IMR-90 (cell line): Measurements from ENCODE around the gene PRCD. TPM values are rescaled to one million over a fixed set of nuclear protein-coding genes. Genes with fewer than 3 reads are reported as not detected.
A peak's percentile ranks its signal among the peaks of the same experiment; 100 is the strongest.

Source experiments
- ATAC-seq: fragments of 200-7000 bp; cut with Tn5 transposase; 2 replicates; pipeline ENCODE4 v1.9.1; 2020; ENCODE audit warnings: low read depth, mild to moderate bottlenecking, moderate library complexity
- BruUV-seq: library from RNA; stranded (reverse); fragments of 400-500 nt; replicated peaks from 2 replicates; lab custom pipeline; 2021; lab: Mats Ljungman, UMichigan
- CTCF ChIA-PET: fragments of 300-600 bp; formaldehyde crosslinking; extraction: SDS; loops from one replicate; lab custom pipeline; 2021; ENCODE audit warnings: antibody characterized with exemption; lab: Yijun Ruan, JAX
- POLR2A ChIA-PET: fragments of 300-600 bp; sonication (Branson Sonifier 250); formaldehyde crosslinking; loops from one replicate; lab custom pipeline; 2022; ENCODE audit warnings: antibody characterized with exemption; ENCODE audit not compliant: unreplicated experiment; lab: Charles Lee
- DNase-seq: peaks from one replicate; pipeline ENCODE4 v3.0.0; 2013
- H2AFZ ChIP-seq: replicated peaks from 2 replicates; pipeline ENCODE3; 2013; ENCODE audit warnings: low read length, mild to moderate bottlenecking; ENCODE audit not compliant: poor library complexity
- H2AK5ac ChIP-seq: 2 replicates; pipeline ENCODE4 v1.6.1; 2013; ENCODE audit warnings: low read depth, low read length, inconsistent platforms
- H2AK9ac ChIP-seq: replicated peaks from 2 replicates; pipeline ENCODE3; 2013; ENCODE audit warnings: mild to moderate bottlenecking, low read depth, low read length, moderate library complexity; ENCODE audit not compliant: poor library complexity
- H2BK120ac ChIP-seq: 2 replicates; pipeline ENCODE4 v1.6.1; 2013; ENCODE audit warnings: low read depth, low read length, inconsistent platforms
- H2BK15ac ChIP-seq: 3 replicates; pipeline ENCODE4 v1.6.1; 2013; ENCODE audit warnings: low read depth, low read length, inconsistent platforms
- H2BK20ac ChIP-seq: 2 replicates; pipeline ENCODE4 v1.6.1; 2013; ENCODE audit warnings: low read depth, mild to moderate bottlenecking, inconsistent platforms, low read length, moderate library complexity
- H2BK5ac ChIP-seq: 2 replicates; pipeline ENCODE4 v1.6.1; 2013; ENCODE audit warnings: mild to moderate bottlenecking, low read depth, low read length, inconsistent platforms; ENCODE audit not compliant: poor library complexity, severe bottlenecking
- H3K14ac ChIP-seq: replicated peaks from 2 replicates; pipeline ENCODE4 v1.6.1; 2013; ENCODE audit warnings: low read depth, low read length, inconsistent platforms
- H3K18ac ChIP-seq: 2 replicates; pipeline ENCODE4 v1.6.1; 2013; ENCODE audit warnings: low read depth, low read length, control low read depth
- H3K23ac ChIP-seq: 2 replicates; pipeline ENCODE4 v1.6.1; 2013; ENCODE audit warnings: low read depth, low read length, inconsistent platforms
- H3K27ac ChIP-seq: 2 replicates; pipeline ENCODE4 v1.5.1; 2013; ENCODE audit warnings: mild to moderate bottlenecking, control low read depth, low read length; ENCODE audit not compliant: insufficient read depth
- H3K27me3 ChIP-seq: 2 replicates; pipeline ENCODE4 v1.6.1; 2013; ENCODE audit warnings: low read length; ENCODE audit not compliant: control insufficient read depth, insufficient read depth
- H3K36me3 ChIP-seq: 2 replicates; pipeline ENCODE4 v1.6.1; 2013; ENCODE audit warnings: low read length, mixed read lengths; ENCODE audit not compliant: control insufficient read depth, insufficient read depth
- H3K4ac ChIP-seq: 2 replicates; pipeline ENCODE4 v1.6.1; 2013; ENCODE audit warnings: low read depth, low read length, inconsistent platforms
- H3K4me1 ChIP-seq: 2 replicates; pipeline ENCODE4 v1.6.1; 2013; ENCODE audit warnings: low read length, mixed read lengths; ENCODE audit not compliant: control insufficient read depth, insufficient read depth
- H3K4me2 ChIP-seq: 2 replicates; pipeline ENCODE4 v1.6.1; 2013; ENCODE audit warnings: low read depth, mild to moderate bottlenecking, control low read depth, low read length, moderate library complexity
- H3K4me3 ChIP-seq: 2 replicates; pipeline ENCODE4 v1.5.1; 2013; ENCODE audit warnings: low read depth, mild to moderate bottlenecking, control low read depth, low read length, moderate library complexity; ENCODE audit not compliant: insufficient read depth
- H3K56ac ChIP-seq: 2 replicates; pipeline ENCODE4 v1.6.1; 2013; ENCODE audit warnings: low read length, inconsistent platforms; ENCODE audit not compliant: insufficient read depth; ENCODE audit errors: extremely low read depth
- H3K79me1 ChIP-seq, 2 experiments: 2 replicates each; pipeline ENCODE4 v1.6.1; 2013; ENCODE audit warnings: low read length in 2 of 2, inconsistent platforms in 1 of 2, low read depth in 1 of 2
- H3K9ac ChIP-seq: 2 replicates; pipeline ENCODE4 v1.6.1; 2013; ENCODE audit warnings: low read depth, low read length, control low read depth
- H3K9me1 ChIP-seq: 2 replicates; pipeline ENCODE4 v1.6.1; 2013; ENCODE audit warnings: low read length, inconsistent platforms; ENCODE audit not compliant: insufficient read depth
- H3K9me3 ChIP-seq: 2 replicates; pipeline ENCODE4 v1.6.1; 2013; ENCODE audit warnings: low read length; ENCODE audit not compliant: control insufficient read depth, insufficient read depth
- H4K20me1 ChIP-seq: 2 replicates; pipeline ENCODE4 v1.6.1; 2013; ENCODE audit warnings: low read length, inconsistent platforms; ENCODE audit not compliant: insufficient read depth
- H4K5ac ChIP-seq: 2 replicates; pipeline ENCODE4 v1.6.1; 2013; ENCODE audit warnings: mild to moderate bottlenecking, low read depth, low read length, control low read depth
- H4K8ac ChIP-seq, 2 experiments: 2 replicates each; pipeline ENCODE4 v1.6.1; 2013; ENCODE audit warnings: low read depth in 2 of 2, low read length in 2 of 2, control low read depth in 1 of 2, inconsistent platforms in 1 of 2
- H4K91ac ChIP-seq: 2 replicates; pipeline ENCODE4 v1.6.1; 2013; ENCODE audit warnings: low read depth, low read length, inconsistent platforms; ENCODE audit not compliant: insufficient read depth
- BHLHE40 ChIP-seq: fragments of 150-350 bp; IDR thresholded peaks from 2 replicates; pipeline ENCODE4 v1.6.1; 2016; ENCODE audit warnings: mild to moderate bottlenecking, low read depth, low read length
- CEBPB ChIP-seq: IDR thresholded peaks from 2 replicates; pipeline ENCODE4 v1.6.1; 2012; ENCODE audit warnings: low read depth, low read length, improper control_type of control experiment
- CHD1 ChIP-seq: IDR thresholded peaks from 2 replicates; pipeline ENCODE4 v1.6.1; 2012; ENCODE audit warnings: low read depth, low read length, improper control_type of control experiment
- FOS ChIP-seq: fragments of 150-350 bp; IDR thresholded peaks from 2 replicates; pipeline ENCODE4 v1.6.1; 2016; ENCODE audit warnings: low read depth, low read length
- MAFK ChIP-seq: IDR thresholded peaks from 2 replicates; pipeline ENCODE4 v1.6.1; 2012; ENCODE audit warnings: low read depth, low read length, improper control_type of control experiment
- MAZ ChIP-seq: IDR thresholded peaks from 2 replicates; pipeline ENCODE4 v1.6.1; 2012; ENCODE audit warnings: low read depth, mild to moderate bottlenecking, low read length, improper control_type of control experiment, moderate library complexity, borderline replicate concordance
- MXI1 ChIP-seq: IDR thresholded peaks from 2 replicates; pipeline ENCODE4 v1.6.1; 2012; ENCODE audit warnings: low read depth, mild to moderate bottlenecking, low read length, moderate library complexity, borderline replicate concordance
- NFE2L2 ChIP-seq: fragments of 150-350 bp; IDR thresholded peaks from 2 replicates; pipeline ENCODE4 v1.6.1; 2016; ENCODE audit warnings: low read depth, mild to moderate bottlenecking, low read length
- POLR2A ChIP-seq: IDR thresholded peaks from 2 replicates; pipeline ENCODE4 v1.6.1; 2012; ENCODE audit warnings: mild to moderate bottlenecking, low read depth, low read length
- RAD21 ChIP-seq: IDR thresholded peaks from 2 replicates; pipeline ENCODE4 v1.6.1; 2012; ENCODE audit warnings: low read length, improper control_type of control experiment
- RCOR1 ChIP-seq: IDR thresholded peaks from 2 replicates; pipeline ENCODE4 v1.6.1; 2012; ENCODE audit warnings: mild to moderate bottlenecking, low read length, improper control_type of control experiment; ENCODE audit not compliant: insufficient replicate concordance
- RFX5 ChIP-seq: IDR thresholded peaks from 2 replicates; pipeline ENCODE4 v1.8.0; 2012; ENCODE audit warnings: low read depth, mild to moderate bottlenecking, low read length, moderate library complexity
- SMC3 ChIP-seq: fragments of 150-350 bp; IDR thresholded peaks from 2 replicates; pipeline ENCODE4 v1.6.1; 2016; ENCODE audit warnings: low read depth, mild to moderate bottlenecking, antibody characterized with exemption, low read length, moderate library complexity
- WGBS, 2 experiments: methylation state at CpG; one replicate each; pipeline versions ENCODE4 v1.1.5 to v1.1.7; 2013; ENCODE audit warnings: missing lambda C conversion rate in 2 of 2; ENCODE audit not compliant: insufficient read length in 1 of 2; ENCODE audit errors: extremely low coverage in 2 of 2; 5-methylcytosine and 5-hydroxymethylcytosine counted together
- dilution Hi-C: fragments of 300-500 bp; cut with HindIII; formaldehyde crosslinking; loops from one replicate; pipeline ENCODE4 v1.14.3; 2018; ENCODE audit warnings: low sequenced_read_pairs; ENCODE audit not compliant: unreplicated experiment
- in situ Hi-C: fragments of 300-500 bp; cut with MboI; formaldehyde crosslinking; loops from 3 replicates; pipeline ENCODE4 v1.14.3; 2019; ENCODE audit warnings: low sequenced_read_pairs, inconsistent platforms, mixed read lengths
- intact Hi-C: fragments of 100-400 bp; cut with micrococcal nuclease; formaldehyde crosslinking; loops from 2 replicates; pipeline ENCODE4 v1.10.0; 2022
- polyA plus RNA-seq, 3 experiments: library from polyadenylated mRNA; depleted of rRNA; stranded (reverse); fragments of >200 nt; gene quantifications; 2 replicates each; pipeline ENCODE4 v1.2.3, GENCODE V29; 2012; ENCODE audit warnings: low replicate concordance in 1 of 3
- total RNA-seq: library from RNA; depleted of rRNA; stranded (reverse); fragments of >200 nt; gene quantifications from 2 replicates; pipeline ENCODE4 v1.2.3, GENCODE V29; 2012
- TF ChIP-seq, protein P1 (sequence below): fragments of 150-350 bp; IDR thresholded peaks from 2 replicates; pipeline ENCODE4 v1.6.1; 2017; ENCODE audit warnings: mild to moderate bottlenecking, antibody characterized with exemption, low read length, low read depth
- TF ChIP-seq, protein P2 (sequence below): conservative IDR thresholded peaks from 2 replicates; pipeline ENCODE4 v1.5.1; 2012; ENCODE audit warnings: mild to moderate bottlenecking, low read depth, low read length, improper control_type of control experiment

PRCD gene
- total and polyA plus RNA-seq, 2 of the 4 experiments (the other 2 are of a cell fraction): 0.32 TPM; not detected in 1

DNA sequence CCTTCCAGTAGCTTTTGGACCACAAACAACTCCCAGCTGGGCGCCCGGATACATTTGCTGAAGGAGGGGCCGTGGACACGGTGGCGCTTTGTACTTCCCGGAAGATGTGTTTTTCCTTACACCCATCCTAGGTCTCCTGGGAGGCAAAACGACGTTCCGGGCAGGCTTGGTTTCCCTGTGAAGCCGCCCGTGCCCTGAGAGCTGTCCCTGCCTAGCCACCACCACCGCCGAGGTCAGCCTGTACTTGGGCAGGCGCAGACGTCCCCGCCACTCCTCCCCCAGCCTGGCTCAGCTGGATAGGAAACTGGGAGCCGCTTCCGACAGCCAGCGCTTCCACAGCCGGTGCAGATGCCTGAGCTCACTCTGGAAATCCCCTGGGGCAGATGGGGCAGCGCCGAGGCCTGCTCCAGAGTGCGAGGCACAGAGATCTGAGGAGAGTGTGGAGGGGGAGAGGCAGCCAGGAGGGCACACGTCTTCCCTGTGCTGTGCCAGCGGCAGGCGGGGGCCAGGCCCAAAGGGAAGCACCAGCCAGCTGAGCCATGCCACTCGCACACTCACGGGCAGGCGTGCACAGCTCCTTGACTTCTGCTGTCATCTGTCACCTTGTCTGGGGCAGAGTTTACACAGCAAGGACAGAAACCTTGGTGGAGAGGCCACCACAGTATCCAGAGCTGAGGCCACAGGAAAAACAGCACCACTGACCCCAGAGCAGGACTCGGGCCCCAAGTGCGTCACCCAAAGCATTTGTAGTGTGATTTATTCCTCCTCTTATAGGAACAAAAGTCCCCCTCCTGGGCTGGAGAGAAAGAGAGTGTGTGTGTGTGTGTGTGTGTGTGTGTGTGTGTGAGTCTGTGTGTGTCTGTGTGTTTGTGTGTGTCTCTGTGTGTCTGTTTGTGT lies 41.6 kb upstream of the PRCD start:
- Histone ChIP-seq H3K27me3 (no peaks in the 10 kb centered on the region), H3K9ac (peak overlapping the region; percentile 36), H3K18ac (peak overlapping the region; percentile 92), H4K8ac (peak overlapping the region; percentile 77 to 99), H3K36me3 (no peaks in the 10 kb centered on the region), H3K4me1 (peaks cover 34% of the 10 kb centered on the region), H4K5ac (peak overlapping the region; percentile 98), H3K9me3 (no peaks in the 10 kb centered on the region), H2BK20ac (peak overlapping the region; percentile 84), H2AK5ac (peak overlapping the region; percentile 76), H2BK15ac (peak overlapping the region; percentile 87; the same call in 2 of the 3 replicates), H2AK9ac (peak overlapping the region; percentile 65), H4K20me1 (no peaks in the 10 kb centered on the region), H3K23ac (peak overlapping the region; percentile 75; the same call in 1 of the 2 replicates), H3K27ac (peak overlapping the region; percentile 70), H2AFZ (peak overlapping the region; percentile 94), H3K4me2 (peak overlapping the region; percentile 69), H3K4me3 (no peak overlapping the region), H3K56ac (peak overlapping the region; percentile 51; the same call in 1 of the 2 replicates), H3K4ac (peak overlapping the region; percentile 93), H4K91ac (peak overlapping the region; percentile 79), H3K9me1 (peaks cover 16% of the 10 kb centered on the region), H3K79me1 (peaks cover 4 to 30% of the 10 kb centered on the region in 2 experiments; a peak in 3 of 4 replicates), H2BK5ac (peak overlapping the region; percentile 80), H3K14ac (peak overlapping the region; percentile 91), H2BK120ac (peak overlapping the region; percentile 89)
- 22% methylated on average over 15 of the region's 31 CpGs; no CpG with 5 or more reads in 1 of the 2 experiments for WGBS, 2 experiments
- DNase-seq: peak; percentile 93
- intact Hi-C loops: no loop called here
- dilution Hi-C loops: no loop called here
- in situ Hi-C loops: no loop called here
- ChIA-PET POLR2A (no interaction called here), CTCF (interaction anchor here (0.6 kb wide), 1 partner anchor 350 kb away, joined by 8 read pairs; no protein-coding TSS in a partner anchor)
- BruUV-seq: no TSS peak
- peak; percentile 78 for ATAC-seq
- TF ChIP-seq, protein P1, sequence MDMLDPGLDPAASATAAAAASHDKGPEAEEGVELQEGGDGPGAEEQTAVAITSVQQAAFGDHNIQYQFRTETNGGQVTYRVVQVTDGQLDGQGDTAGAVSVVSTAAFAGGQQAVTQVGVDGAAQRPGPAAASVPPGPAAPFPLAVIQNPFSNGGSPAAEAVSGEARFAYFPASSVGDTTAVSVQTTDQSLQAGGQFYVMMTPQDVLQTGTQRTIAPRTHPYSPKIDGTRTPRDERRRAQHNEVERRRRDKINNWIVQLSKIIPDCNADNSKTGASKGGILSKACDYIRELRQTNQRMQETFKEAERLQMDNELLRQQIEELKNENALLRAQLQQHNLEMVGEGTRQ: peak; percentile 12; the same call in 1 of the 2 replicates
- TF ChIP-seq NFE2L2 (no peak), POLR2A (peak; percentile 78), CEBPB (peak; percentile 33; the same call in 1 of the 2 replicates), SMC3 (no peak), MAFK (0 out of 2 replicates have a peak, but pooled peaks have one; percentile 14), MAZ (peak; percentile 75; the same call in 1 of the 2 replicates), MXI1 (0 out of 2 replicates have a peak, but pooled peaks have one; percentile 15), RCOR1 (peak; percentile 71), RAD21 (0 out of 2 replicates have a peak, but pooled peaks have one; percentile 4), FOS (no peak), CHD1 (no peak), RFX5 (no peak), BHLHE40 (no peak)
- TF ChIP-seq, protein P2, sequence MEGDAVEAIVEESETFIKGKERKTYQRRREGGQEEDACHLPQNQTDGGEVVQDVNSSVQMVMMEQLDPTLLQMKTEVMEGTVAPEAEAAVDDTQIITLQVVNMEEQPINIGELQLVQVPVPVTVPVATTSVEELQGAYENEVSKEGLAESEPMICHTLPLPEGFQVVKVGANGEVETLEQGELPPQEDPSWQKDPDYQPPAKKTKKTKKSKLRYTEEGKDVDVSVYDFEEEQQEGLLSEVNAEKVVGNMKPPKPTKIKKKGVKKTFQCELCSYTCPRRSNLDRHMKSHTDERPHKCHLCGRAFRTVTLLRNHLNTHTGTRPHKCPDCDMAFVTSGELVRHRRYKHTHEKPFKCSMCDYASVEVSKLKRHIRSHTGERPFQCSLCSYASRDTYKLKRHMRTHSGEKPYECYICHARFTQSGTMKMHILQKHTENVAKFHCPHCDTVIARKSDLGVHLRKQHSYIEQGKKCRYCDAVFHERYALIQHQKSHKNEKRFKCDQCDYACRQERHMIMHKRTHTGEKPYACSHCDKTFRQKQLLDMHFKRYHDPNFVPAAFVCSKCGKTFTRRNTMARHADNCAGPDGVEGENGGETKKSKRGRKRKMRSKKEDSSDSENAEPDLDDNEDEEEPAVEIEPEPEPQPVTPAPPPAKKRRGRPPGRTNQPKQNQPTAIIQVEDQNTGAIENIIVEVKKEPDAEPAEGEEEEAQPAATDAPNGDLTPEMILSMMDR: no peak
